Activated naive CD4-positive, alpha-beta T cell treated with Interleukin-2 at 50 U/mL for 16 hours (primary cell): Measurements from ENCODE around the gene CHCHD3.

Experiments used
- DNase-seq: peaks from one replicate; pipeline ENCODE4 v3.0.0-alpha.2; 2020

Gene CHCHD3

DNA sequence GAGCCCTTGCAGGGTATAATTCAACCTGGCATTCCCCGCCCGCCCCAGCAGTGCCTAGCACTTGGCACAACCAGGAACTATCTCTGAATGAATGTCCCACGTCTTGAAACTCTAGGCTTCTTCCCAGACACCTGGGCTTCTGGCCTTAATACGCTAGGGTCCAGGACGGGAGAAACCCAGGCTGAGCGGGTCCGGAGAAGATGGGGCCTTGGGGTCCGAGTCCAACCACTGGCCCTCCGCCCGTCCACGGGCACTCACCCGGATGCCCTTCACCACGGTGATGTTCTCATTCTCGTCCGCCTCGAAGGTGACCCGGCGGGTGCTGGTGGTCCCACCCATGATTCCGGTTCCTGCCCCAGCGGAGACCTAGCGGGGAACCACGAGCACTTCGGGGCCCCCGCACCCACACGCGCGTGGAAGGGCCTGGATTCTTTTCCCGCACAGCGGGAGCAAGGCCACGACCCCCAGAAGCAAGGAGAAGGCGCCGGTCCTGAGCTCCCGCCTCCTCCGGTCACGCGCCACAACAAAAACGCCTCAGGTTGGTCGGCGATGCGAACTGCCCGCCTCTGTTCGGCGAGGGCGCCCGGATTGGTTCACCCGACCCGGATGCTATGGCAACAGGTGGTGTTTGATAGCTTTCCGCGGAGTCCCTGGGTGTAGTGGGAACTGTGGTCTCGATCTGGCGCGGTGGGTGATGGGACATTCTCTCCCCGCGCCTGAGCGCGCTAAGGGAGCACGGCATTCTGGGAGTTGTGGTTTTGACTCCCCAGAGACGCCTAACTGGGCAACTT lies at the start of gene CHCHD3:
CHCHD3 (minus strand) TSS at position 492 of the 791 bp plus-strand sequence; CDS start at position 339, 153 bp downstream.
- peak; percentile 96 for DNase-seq

- no peak for DNase-seq
These were observed 48.3 kb upstream of the CHCHD3 start for GRCh38 chr7:133130166-133130565.

DNA sequence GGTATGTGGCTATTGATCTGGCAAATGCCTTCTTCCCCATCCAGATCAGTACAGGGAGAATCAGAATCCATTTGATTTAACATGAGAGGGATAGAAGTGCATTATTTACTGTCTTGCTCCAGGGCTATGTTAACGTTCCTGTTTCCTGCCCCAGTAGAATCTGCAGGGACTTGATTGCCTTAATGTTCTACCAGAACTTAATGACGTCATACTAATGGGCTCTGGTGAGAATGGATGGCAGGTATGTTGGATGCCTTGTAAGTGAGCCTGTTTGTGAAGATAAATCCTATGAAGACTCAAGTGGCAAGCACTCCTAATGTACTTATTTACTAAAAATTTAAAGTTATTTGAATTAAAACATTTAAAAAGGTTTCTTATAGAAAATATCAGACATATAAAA lies 44.5 kb upstream of the CHCHD3 start:
- no peak for DNase-seq

GRCh38 chr7:133124974-133125373 lies 43.1 kb upstream of the CHCHD3 start:
- no peak for DNase-seq

GRCh38 chr7:133121175-133121844 lies 39.4 kb upstream of the CHCHD3 start:
- DNase-seq = no peak

GRCh38 chr7:133119067-133119466 lies 37.2 kb upstream of the CHCHD3 start:
- no peak for DNase-seq

- DNase-seq = no peak
These were observed 36.4 kb upstream of the CHCHD3 start for GRCh38 chr7:133118261-133118660.

- DNase-seq = no peak
These were observed 35.6 kb upstream of the CHCHD3 start for GRCh38 chr7:133117452-133117851.

DNA sequence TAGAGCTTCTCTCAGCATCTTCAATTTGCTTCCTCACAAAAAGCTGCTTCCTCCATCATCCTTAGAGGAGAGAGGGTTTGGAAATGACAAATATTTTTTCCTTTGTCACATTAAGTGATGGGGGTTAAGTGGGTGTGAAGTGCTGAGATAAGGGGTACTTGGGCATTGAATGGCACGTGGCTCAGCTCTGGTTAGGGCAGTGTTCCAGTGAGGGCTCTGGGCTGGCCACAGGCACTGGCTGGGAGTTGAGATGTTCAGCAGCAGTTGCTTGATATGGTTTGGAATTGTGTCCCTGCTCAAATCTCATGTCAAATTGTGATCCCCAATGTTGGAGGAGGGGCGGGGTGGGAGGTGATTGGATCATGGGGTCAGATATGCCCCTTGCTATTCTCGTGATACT lies 33.7 kb upstream of the CHCHD3 start:
- no peak for DNase-seq

- DNase-seq = no peak
These were observed 32.6 kb upstream of the CHCHD3 start for GRCh38 chr7:133114519-133114918.

DNA sequence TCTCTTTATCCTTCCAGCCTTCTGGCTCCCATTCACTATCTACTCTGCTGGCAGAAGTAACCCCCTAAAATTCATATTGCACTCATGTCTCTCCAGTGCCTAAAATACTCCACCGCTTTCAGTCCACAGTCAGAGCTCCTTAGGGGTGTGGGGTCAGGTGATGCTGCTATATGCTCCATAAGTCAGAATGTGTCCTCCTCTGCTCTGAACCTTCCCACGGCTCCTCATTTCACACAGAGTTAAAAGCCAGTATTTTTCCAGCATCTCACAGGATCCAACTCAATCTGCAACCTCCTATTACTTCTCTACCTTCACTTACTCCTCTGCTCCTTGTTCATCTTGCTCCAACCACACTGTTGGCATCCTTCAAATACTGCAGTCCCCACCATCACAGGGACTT lies 31.1 kb upstream of the CHCHD3 start:
- no peak for DNase-seq

DNA sequence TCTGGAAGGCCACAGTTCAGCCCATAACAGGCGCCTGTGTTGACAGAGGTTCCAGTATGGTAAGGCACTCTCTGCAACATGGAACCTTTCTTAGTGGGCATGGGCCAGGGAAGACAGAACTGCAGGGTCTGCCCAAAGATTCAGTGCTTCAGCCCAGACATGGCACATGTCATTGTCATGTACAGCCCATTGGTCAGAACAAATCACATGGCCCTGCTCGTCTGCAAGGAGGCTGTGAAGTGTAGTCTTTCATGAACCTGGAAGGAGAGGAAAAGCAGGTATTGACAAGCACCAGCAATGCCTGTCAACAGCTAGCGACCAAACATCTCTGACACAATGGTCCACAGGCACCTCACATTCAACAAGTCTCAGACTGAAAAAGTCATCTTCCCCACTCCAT lies 30.4 kb upstream of the CHCHD3 start:
- DNase-seq = no peak

- no peak for DNase-seq
These were observed 28.4 kb upstream of the CHCHD3 start for GRCh38 chr7:133110312-133110711.

GRCh38 chr7:133109816-133110215 lies 27.9 kb upstream of the CHCHD3 start:
- no peak for DNase-seq

GRCh38 chr7:133108023-133108422 lies 26.1 kb upstream of the CHCHD3 start:
- no peak for DNase-seq

GRCh38 chr7:133102276-133103060 lies 20.6 kb upstream of the CHCHD3 start:
- DNase-seq = no peak

DNA sequence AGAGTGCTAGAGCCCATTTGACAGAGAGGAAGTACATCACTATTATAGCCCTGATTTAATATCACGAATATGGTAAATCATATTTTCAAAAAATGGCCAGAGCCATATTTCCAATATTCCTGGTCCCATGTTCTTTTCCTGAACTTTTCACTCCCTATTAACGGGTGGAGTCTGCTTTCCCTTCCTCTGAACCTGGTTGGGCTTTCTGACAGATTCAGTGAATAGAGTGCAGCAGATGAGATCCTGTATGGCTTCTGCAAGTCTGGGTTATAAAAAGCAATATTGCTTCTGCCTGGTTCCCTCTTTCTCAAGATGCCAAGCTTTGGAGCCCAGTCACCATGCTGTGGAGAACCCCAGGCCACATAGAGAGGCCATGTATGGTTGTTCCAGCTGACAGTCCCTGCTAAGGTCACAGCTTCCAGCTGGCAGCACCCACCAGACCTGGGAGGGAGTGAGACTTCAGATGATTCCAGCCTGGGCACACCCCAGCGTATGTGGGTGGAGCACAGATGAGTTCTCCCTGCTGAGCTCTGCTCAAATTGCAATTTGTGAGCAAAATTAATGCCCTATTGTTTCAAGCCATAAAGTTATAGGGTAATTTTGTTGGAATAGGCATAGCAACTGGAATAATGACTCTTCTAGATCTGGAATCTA lies 17.9 kb upstream of the CHCHD3 start:
- DNase-seq = no peak

GRCh38 chr7:133095119-133095671 lies 13.3 kb upstream of the CHCHD3 start:
- no peak for DNase-seq

GRCh38 chr7:133091943-133092464 lies 10.1 kb upstream of the CHCHD3 start:
- no peak for DNase-seq

GRCh38 chr7:133082390-133082766 lies 488 bp upstream of the CHCHD3 start:
- no peak for DNase-seq

DNA sequence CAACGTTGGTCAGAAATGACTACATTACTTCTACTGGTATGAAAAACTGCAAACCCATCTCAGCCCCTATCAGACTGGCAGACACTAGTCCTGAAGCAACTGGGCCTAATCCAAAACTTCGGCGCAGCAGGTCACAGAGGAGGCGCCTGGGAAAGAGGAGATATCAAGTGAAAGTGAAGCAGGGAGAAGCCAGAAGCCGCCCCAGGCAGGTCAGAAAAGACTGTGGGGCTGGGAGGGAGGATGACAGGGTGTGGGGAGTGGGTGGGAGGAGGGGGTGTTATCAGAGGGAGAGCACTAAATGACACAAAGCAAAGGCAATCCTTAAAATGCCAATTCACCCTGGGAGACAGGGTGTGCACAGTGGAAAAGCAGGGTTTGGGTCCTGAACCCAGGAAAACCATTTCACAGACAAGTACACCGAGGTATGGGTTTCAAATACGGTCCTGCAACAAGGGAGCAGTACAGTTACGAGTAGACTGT lies 731 bp downstream of the CHCHD3 start:
- DNase-seq = peak; percentile 21

DNA sequence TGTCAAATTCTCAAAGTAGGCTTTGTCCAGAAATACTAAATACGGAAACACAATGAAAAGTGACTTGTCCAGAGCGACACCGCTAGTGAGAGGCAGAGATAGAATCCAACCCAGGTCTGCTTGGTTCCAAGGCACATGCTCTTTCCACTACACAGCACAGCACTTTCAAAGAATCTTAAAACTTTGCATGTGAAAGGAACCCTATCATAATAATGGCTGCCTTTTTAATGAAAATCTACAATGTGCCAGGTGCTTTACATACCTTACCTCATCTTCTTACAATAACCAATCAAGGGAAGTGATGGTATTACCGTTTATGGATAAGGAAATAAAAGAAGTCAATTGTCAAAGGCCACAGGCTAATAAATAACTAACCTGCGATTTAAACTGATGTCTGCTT lies 2.6 kb downstream of the CHCHD3 start:
- no peak for DNase-seq
